Lung (tissue), 12 donors: Measurements from ENCODE around the gene UHRF2. TPM values are rescaled to one million over a fixed set of nuclear protein-coding genes. Genes with fewer than 3 reads are reported as not detected.

Source experiments
- ATAC-seq: fragments of 200-7000 bp; cut with Tn5 transposase; one replicate; pipeline ENCODE4 v1.9.1; 2020; ENCODE audit warnings: moderate number of reproducible peaks; ENCODE audit not compliant: insufficient read depth, low FRiP score
- DNase-seq, 3 donors: peaks; one replicate each; pipeline ENCODE4 v3.0.0-alpha.2; 2013 to 2017
- H3K27ac ChIP-seq, 2 donors: one replicate each; pipeline ENCODE4 v1.5.1; 2013; ENCODE audit warnings: mild to moderate bottlenecking in 2 of 2, moderate library complexity in 2 of 2, control low read depth in 1 of 2, inconsistent platforms in 1 of 2, low read depth in 1 of 2, low read length in 1 of 2
- H3K27me3 ChIP-seq, 3 donors: one replicate each; pipeline ENCODE4 v1.5.1; 2013; ENCODE audit warnings: low read length in 2 of 3; ENCODE audit not compliant: control insufficient read depth in 3 of 3, insufficient read depth in 3 of 3
- H3K36me3 ChIP-seq, 4 donors: one replicate each; pipeline ENCODE4 v1.5.1; 2013; ENCODE audit warnings: low read length in 4 of 4, mild to moderate bottlenecking in 1 of 4, moderate library complexity in 1 of 4; ENCODE audit not compliant: control insufficient read depth in 4 of 4, insufficient read depth in 4 of 4
- H3K4me1 ChIP-seq, 5 donors: one replicate each; pipeline ENCODE4 v1.5.1; 2013; ENCODE audit warnings: low read length in 5 of 5, mild to moderate bottlenecking in 2 of 5, moderate library complexity in 1 of 5; ENCODE audit not compliant: control insufficient read depth in 5 of 5, insufficient read depth in 5 of 5
- H3K4me3 ChIP-seq: one replicate; pipeline ENCODE4 v1.5.1; 2013; ENCODE audit warnings: mild to moderate bottlenecking, control low read depth, moderate library complexity
- H3K9ac ChIP-seq, 2 donors: one replicate each; pipeline ENCODE4 v1.5.1; 2013; ENCODE audit warnings: low read length in 2 of 2, control low read depth in 1 of 2; ENCODE audit not compliant: insufficient read depth in 1 of 2
- H3K9me3 ChIP-seq, 4 donors: one replicate each; pipeline ENCODE4 v1.5.1; 2013; ENCODE audit warnings: low read length in 3 of 4, mild to moderate bottlenecking in 1 of 4, moderate library complexity in 1 of 4; ENCODE audit not compliant: control insufficient read depth in 4 of 4, insufficient read depth in 3 of 4
- CTCF ChIP-seq: IDR thresholded peaks from 2 replicates; pipeline ENCODE4 v1.5.1; 2012; ENCODE audit warnings: mild to moderate bottlenecking; ENCODE audit errors: control extremely low read depth, extremely low read depth
- WGBS, 2 donors: extraction: QIAGEN DNeasy Blood & Tissue Kit; methylation state at CpG; one replicate each; pipeline ENCODE4 v1.1.7; 2013; 5-methylcytosine and 5-hydroxymethylcytosine counted together
- polyA plus RNA-seq, 2 donors: library from polyadenylated mRNA; stranded (reverse); fragments of 200-250 nt; gene quantifications; one replicate each; pipeline ENCODE4 v1.2.1, GENCODE V29; 2013
- total RNA-seq, 2 donors: library from RNA; depleted of rRNA in 1 of 2; stranded (reverse); fragments of >200 nt in 1 of 2; gene quantifications; one replicate each; pipeline ENCODE4 v1.2.1, GENCODE V29; 2014 to 2021
- donor health status: control.
- donor health status: control.
- donor health status: Bipolar disorder and iron deficiency.
- donor health status: healthy.
- donor health status: DM: yes; HTN: yes; CAD: no.

The UHRF2 gene
- total and polyA plus RNA-seq, 4 donors: 13.4 to 108 (median 22.1) TPM

GRCh38 chr9:6498982-6499381, 86.0 kb downstream of the UHRF2 start:
- TF ChIP-seq CTCF: no peak
- Histone ChIP-seq H3K9me3 (no peaks in the 10 kb centered on the region), H3K4me1 (peaks cover 0 to 9% (median 0%) of the 10 kb centered on the region in 5 donors), H3K27me3 (no peaks in the 10 kb centered on the region), H3K27ac (no peak overlapping the region), H3K9ac (no peak overlapping the region), H3K36me3 (peaks cover 19 to 41% (median 22%) of the 10 kb centered on the region in 4 donors), H3K4me3 (no peak overlapping the region)
- 93 to 100% methylated on average over 1 of the region's 1 CpG for WGBS, 2 donors
- DNase-seq: no peak
- ATAC-seq: no peak

- Histone ChIP-seq H3K36me3 (peaks cover 23 to 59% (median 31%) of the 10 kb centered on the region in 4 donors), H3K4me3 (no peak overlapping the region), H3K9me3 (no peaks in the 10 kb centered on the region), H3K27me3 (no peaks in the 10 kb centered on the region), H3K9ac (no peak overlapping the region), H3K27ac (no peak overlapping the region), H3K4me1 (peaks cover 0 to 9% (median 0%) of the 10 kb centered on the region in 5 donors)
- ATAC-seq (no peak), DNase-seq (no peak)
- 72 to 88% methylated on average over 2 of the region's 2 CpGs for WGBS, 2 donors
- TF ChIP-seq CTCF: no peak
Measured at GRCh38 chr9:6501526-6502210, 88.7 kb downstream of the UHRF2 start.

GRCh38 chr9:6502399-6502798, 89.4 kb downstream of the UHRF2 start:
- no peak for DNase-seq
- no peak for ATAC-seq
- 94 to 95% methylated on average over 3 of the region's 3 CpGs for WGBS, 2 donors

More at GRCh38 chr9:6502399-6502798, 89.4 kb downstream of the UHRF2 start:
- H3K9ac ChIP-seq: no peak overlapping the region
- no peak overlapping the region for H3K4me3 ChIP-seq
- no peak for TF ChIP-seq CTCF
- peaks cover 23 to 56% (median 31%) of the 10 kb centered on the region in 4 donors for H3K36me3 ChIP-seq
- no peaks in the 10 kb centered on the region for H3K9me3 ChIP-seq
- no peak overlapping the region for H3K27ac ChIP-seq
- H3K27me3 ChIP-seq: no peaks in the 10 kb centered on the region
- peaks cover 0 to 9% (median 0%) of the 10 kb centered on the region in 5 donors for H3K4me1 ChIP-seq
